ENCODE data around the gene PODXL2. TPM values are rescaled to one million over a fixed set of nuclear protein-coding genes. Genes with fewer than 3 reads are reported as not detected.
"Not testable (repeated sequence)": the region's sequence is repeated elsewhere in the genome, so short reads cannot be mapped to it uniquely, and the experiment has no call there.

PODXL2 gene
- total RNA-seq, 1 donor from 2014 or later: 3.9 TPM

DNA sequence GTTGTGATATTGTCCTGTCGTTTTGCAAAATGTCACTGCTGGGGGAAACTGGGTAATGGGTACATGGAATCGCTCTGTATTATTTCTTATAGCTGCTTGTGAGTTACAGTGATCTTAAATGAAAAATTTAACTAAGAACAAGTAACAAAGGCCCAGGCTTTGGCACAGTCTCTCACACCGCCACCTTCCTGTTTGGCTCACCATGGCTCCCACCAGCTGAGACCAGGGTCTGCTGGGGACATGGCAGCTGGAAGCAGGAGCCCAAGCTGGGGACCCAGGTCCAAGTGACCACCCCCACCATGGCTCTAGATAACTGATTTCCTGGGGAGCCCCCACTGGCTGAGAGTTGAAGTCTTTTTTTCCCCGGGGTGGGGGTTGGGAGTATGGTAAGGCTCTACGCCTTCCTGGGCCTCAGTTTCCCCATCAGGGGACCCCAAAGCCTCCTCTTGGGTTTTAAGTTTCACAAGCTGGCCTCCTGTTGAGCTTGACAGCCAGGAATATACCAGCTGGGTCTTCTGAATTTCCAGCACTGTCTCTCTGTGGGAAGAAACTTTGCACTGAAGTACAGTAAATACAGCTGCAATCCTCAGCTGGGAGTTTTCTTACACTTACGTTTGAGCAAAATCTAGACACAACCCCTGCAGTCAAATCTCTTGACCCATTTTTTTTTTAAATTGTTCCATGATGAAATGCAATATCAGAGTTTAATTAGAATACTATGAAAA is 69.9 kb downstream of the PODXL2 start:
- Mint-ChIP-seq H3K4me1 (ENCODE audit: low read depth) (no peaks in the 10 kb centered on the region), H3K27ac (no peak overlapping the region), H3K9me3 (peaks cover 4% of the 10 kb centered on the region), H3K36me3 (ENCODE audit: low read depth) (no peaks in the 10 kb centered on the region), H3K4me3 (ENCODE audit: low read depth) (no peak overlapping the region), H3K27me3 (ENCODE audit: low read depth) (peaks cover 4% of the 10 kb centered on the region)
- intact Hi-C loops (cut with micrococcal nuclease): loop anchor here (5.0 kb wide), 2 partner anchors 133 to 273 kb away; no protein-coding TSS in a partner anchor
- no peak for DNase-seq (ENCODE audit: low spot score)

DNA sequence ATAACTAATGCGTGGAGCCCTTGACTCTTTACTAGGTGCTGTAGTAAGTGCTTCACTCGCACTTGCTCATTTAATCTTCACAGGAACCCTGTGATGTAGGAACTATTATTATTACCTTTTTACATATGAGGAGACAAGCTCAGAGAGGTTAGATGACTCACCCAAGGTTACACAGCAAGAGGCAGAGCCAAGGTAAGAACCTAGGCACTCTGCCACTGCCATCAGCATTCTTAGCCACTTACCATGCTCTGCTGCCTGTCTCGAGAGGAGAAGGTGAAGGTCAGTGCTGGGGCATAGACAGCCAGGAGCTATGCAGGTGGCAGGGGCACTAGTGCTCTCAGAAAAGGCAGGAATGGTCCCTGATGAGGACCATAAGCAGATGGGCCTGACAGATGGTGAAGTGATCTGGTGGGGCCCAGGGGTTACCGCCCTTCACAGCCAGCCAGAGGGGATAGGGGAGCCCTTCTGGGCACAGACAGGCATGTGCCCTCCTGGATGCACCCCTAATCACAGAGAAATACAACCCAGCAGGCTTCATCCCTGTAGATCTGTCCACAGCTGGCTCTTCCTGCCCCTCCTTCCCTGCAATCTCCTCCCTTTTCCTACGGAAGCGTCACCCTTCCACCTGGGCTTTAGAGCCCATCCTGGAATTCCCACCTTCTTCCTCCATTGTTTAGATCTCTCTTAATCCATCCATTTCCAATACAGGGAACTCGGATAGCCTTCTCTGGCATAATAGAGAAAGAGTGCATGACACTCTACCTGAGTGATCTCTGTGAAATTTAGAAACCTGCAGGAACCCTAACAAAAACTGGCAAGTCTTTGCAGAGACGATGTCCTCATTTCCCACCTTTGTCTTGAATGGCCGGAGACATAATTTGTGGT is 70.7 kb downstream of the PODXL2 start:
- peaks cover 4% of the 10 kb centered on the region for H3K9me3 Mint-ChIP-seq
- peaks cover 4% of the 10 kb centered on the region for H3K27me3 Mint-ChIP-seq (ENCODE audit: low read depth)
- H3K27ac Mint-ChIP-seq: no peak overlapping the region
- intact Hi-C loops (cut with micrococcal nuclease): loop anchor here (5.0 kb wide), 2 partner anchors 133 to 273 kb away; no protein-coding TSS in a partner anchor
- DNase-seq (ENCODE audit: low spot score): no peak
- H3K4me3 Mint-ChIP-seq (ENCODE audit: low read depth): no peak overlapping the region
- no peaks in the 10 kb centered on the region for H3K36me3 Mint-ChIP-seq (ENCODE audit: low read depth)
- H3K4me1 Mint-ChIP-seq (ENCODE audit: low read depth): peaks cover 6% of the 10 kb centered on the region

GRCh38 chr3:127700406-127700805 is 71.4 kb downstream of the PODXL2 start:
- peaks cover 4% of the 10 kb centered on the region for H3K27me3 Mint-ChIP-seq (ENCODE audit: low read depth)
- H3K36me3 Mint-ChIP-seq (ENCODE audit: low read depth): no peaks in the 10 kb centered on the region
- peaks cover 4% of the 10 kb centered on the region for H3K9me3 Mint-ChIP-seq
- intact Hi-C loops (cut with micrococcal nuclease): no loop called here
- no peak for DNase-seq (ENCODE audit: low spot score)
- H3K4me3 Mint-ChIP-seq (ENCODE audit: low read depth): no peak overlapping the region
- H3K4me1 Mint-ChIP-seq (ENCODE audit: low read depth): peaks cover 7% of the 10 kb centered on the region
- no peak overlapping the region for H3K27ac Mint-ChIP-seq

DNA sequence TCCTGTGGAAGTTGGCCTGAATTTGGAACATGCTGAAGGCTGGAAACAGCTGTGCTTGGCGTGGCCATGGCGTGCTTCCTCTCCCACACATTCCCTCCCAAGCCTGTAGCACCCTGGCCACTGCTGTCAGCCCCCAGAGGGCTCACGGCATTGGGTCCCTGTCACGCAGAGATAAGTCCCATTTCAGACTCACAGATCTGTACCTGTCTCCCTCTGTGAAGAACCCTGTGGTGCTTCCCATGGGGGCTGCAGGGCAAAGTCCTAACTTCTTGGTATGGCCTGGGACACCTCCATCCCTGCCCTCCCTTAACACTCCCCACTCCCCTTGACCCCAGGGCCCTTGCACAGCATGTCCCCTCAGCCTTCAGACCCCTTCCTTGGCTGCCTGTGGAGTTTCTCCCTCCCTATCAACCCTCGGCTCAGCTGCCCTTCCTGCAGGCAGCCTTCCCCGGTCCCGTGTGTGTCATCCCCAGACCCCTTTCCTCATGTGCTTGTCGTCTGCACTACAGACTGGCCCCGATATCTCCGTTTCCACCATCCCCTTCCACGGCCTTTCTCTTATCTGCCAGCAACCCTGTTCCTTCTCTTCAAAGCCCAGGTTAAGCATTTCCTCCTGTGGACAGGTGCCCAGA is 72.4 kb downstream of the PODXL2 start:
- H3K9me3 Mint-ChIP-seq: peaks cover 4% of the 10 kb centered on the region

GRCh38 chr3:127702151-127702578 is 73.2 kb downstream of the PODXL2 start:
- DNase-seq (ENCODE audit: low spot score): no peak
- Mint-ChIP-seq H3K27me3 (ENCODE audit: low read depth) (peaks cover 4% of the 10 kb centered on the region), H3K9me3 (peaks cover 4% of the 10 kb centered on the region), H3K4me1 (ENCODE audit: low read depth) (peaks cover 7% of the 10 kb centered on the region), H3K27ac (no peak overlapping the region), H3K4me3 (ENCODE audit: low read depth) (no peak overlapping the region), H3K36me3 (ENCODE audit: low read depth) (no peaks in the 10 kb centered on the region)
- intact Hi-C loops (cut with micrococcal nuclease): no loop called here

More for the DNA sequence above, 72.4 kb downstream of the PODXL2 start:
- H3K27me3 Mint-ChIP-seq (ENCODE audit: low read depth): peaks cover 4% of the 10 kb centered on the region
- H3K4me3 Mint-ChIP-seq (ENCODE audit: low read depth): no peak overlapping the region
- H3K27ac Mint-ChIP-seq: no peak overlapping the region
- H3K4me1 Mint-ChIP-seq (ENCODE audit: low read depth): peaks cover 7% of the 10 kb centered on the region
- intact Hi-C loops (cut with micrococcal nuclease): no loop called here
- DNase-seq (ENCODE audit: low spot score): no peak
- H3K36me3 Mint-ChIP-seq (ENCODE audit: low read depth): no peaks in the 10 kb centered on the region

GRCh38 chr3:127704840-127705239 is 75.9 kb downstream of the PODXL2 start:
- H3K27me3 Mint-ChIP-seq (ENCODE audit: low read depth); DNase-seq (ENCODE audit: low spot score); H3K36me3 Mint-ChIP-seq (ENCODE audit: low read depth); H3K4me1 Mint-ChIP-seq (ENCODE audit: low read depth); H3K27ac Mint-ChIP-seq; H3K4me3 Mint-ChIP-seq (ENCODE audit: low read depth); H3K9me3 Mint-ChIP-seq; intact Hi-C loops (cut with micrococcal nuclease): not testable (repeated sequence)

GRCh38 chr3:127706312-127706711 is 77.3 kb downstream of the PODXL2 start:
- no peaks in the 10 kb centered on the region for H3K36me3 Mint-ChIP-seq (ENCODE audit: low read depth)
- H3K4me1 Mint-ChIP-seq (ENCODE audit: low read depth): peaks cover 7% of the 10 kb centered on the region
- H3K4me3 Mint-ChIP-seq (ENCODE audit: low read depth): no peak overlapping the region
- no peak for DNase-seq (ENCODE audit: low spot score)
- peaks cover 4% of the 10 kb centered on the region for H3K9me3 Mint-ChIP-seq
- intact Hi-C loops (cut with micrococcal nuclease): no loop called here
- no peak overlapping the region for H3K27ac Mint-ChIP-seq
- H3K27me3 Mint-ChIP-seq (ENCODE audit: low read depth): peaks cover 4% of the 10 kb centered on the region

DNA sequence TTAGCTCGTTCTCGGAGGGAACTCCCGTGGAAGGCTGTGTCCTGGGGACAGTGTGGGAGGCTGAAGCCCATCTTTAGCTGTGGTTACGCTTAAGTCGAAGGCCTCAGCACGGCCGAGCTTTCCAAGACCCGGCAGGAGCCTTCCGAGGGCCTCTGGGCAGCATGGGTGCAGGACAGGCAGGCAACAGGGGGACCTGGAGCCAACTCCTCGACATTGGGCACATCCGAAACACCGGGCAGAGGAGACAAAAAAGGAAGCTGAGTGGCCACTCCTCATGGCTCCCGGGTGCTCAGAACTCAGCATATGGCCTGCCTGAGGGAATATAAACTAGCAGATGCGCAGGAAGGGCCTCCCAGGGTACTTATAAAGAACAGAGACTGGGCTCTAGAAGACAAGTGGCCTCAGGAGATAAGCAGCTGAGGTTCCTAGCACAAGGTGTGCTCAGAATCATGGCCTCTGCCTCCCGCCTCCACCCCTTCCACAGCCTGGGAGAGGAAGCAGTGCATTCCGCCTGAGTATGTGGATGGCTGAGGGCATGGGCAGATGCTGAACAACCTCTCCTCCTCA is 77.9 kb downstream of the PODXL2 start:
- Mint-ChIP-seq H3K9me3 (peaks cover 4% of the 10 kb centered on the region), H3K4me3 (ENCODE audit: low read depth) (no peak overlapping the region), H3K27ac (no peak overlapping the region), H3K36me3 (ENCODE audit: low read depth) (no peaks in the 10 kb centered on the region), H3K27me3 (ENCODE audit: low read depth) (peaks cover 4% of the 10 kb centered on the region), H3K4me1 (ENCODE audit: low read depth) (peaks cover 7% of the 10 kb centered on the region)
- intact Hi-C loops (cut with micrococcal nuclease): no loop called here
- no peak for DNase-seq (ENCODE audit: low spot score)

GRCh38 chr3:127707851-127708411 is 78.9 kb downstream of the PODXL2 start:
- Mint-ChIP-seq H3K36me3 (ENCODE audit: low read depth) (no peaks in the 10 kb centered on the region), H3K9me3 (peaks cover 4% of the 10 kb centered on the region), H3K27me3 (ENCODE audit: low read depth) (peaks cover 4% of the 10 kb centered on the region), H3K27ac (no peak overlapping the region), H3K4me1 (ENCODE audit: low read depth) (peaks cover 7% of the 10 kb centered on the region), H3K4me3 (ENCODE audit: low read depth) (no peak overlapping the region)
- intact Hi-C loops (cut with micrococcal nuclease): no loop called here
- DNase-seq (ENCODE audit: low spot score): no peak

GRCh38 chr3:127708837-127709236 is 79.9 kb downstream of the PODXL2 start:
- Mint-ChIP-seq H3K27me3 (ENCODE audit: low read depth) (peaks cover under 1% of the 10 kb centered on the region), H3K4me1 (ENCODE audit: low read depth) (peaks cover 7% of the 10 kb centered on the region), H3K36me3 (ENCODE audit: low read depth) (no peaks in the 10 kb centered on the region), H3K9me3 (peaks cover under 1% of the 10 kb centered on the region), H3K4me3 (ENCODE audit: low read depth) (no peak overlapping the region), H3K27ac (no peak overlapping the region)
- no peak for DNase-seq (ENCODE audit: low spot score)
- intact Hi-C loops (cut with micrococcal nuclease): no loop called here

- H3K9me3 Mint-ChIP-seq: no peaks in the 10 kb centered on the region
- H3K36me3 Mint-ChIP-seq (ENCODE audit: low read depth): no peaks in the 10 kb centered on the region
Measured at GRCh38 chr3:127709320-127710060, 80.5 kb downstream of the PODXL2 start.

More at GRCh38 chr3:127709320-127710060, 80.5 kb downstream of the PODXL2 start:
- intact Hi-C loops (cut with micrococcal nuclease): no loop called here
- no peak overlapping the region for H3K4me3 Mint-ChIP-seq (ENCODE audit: low read depth)
- H3K27ac Mint-ChIP-seq: no peak overlapping the region
- peaks cover 3% of the 10 kb centered on the region for H3K4me1 Mint-ChIP-seq (ENCODE audit: low read depth)
- no peak for DNase-seq (ENCODE audit: low spot score)
- H3K27me3 Mint-ChIP-seq (ENCODE audit: low read depth): no peaks in the 10 kb centered on the region
